Memory B cell (primary cell): ENCODE measurements around the gene SNX3.

Experiments
- ATAC-seq: fragments of 150-1000 bp; cut with Tn5 transposase; 2 replicates; pipeline ENCODE4 v1.10.0; 2021; ENCODE audit warnings: low read depth, mild to moderate bottlenecking, moderate library complexity
- DNase-seq, 2 donors: peaks; one replicate each; pipeline ENCODE4 v3.0.0; 2022; ENCODE audit warnings: low spot score in 2 of 2
- H3K27ac Mint-ChIP-seq: one replicate; pipeline ENCODE4 v1.8.0; 2022; ENCODE audit warnings: mild to moderate bottlenecking, moderate library complexity, mixed read lengths
- H3K27me3 Mint-ChIP-seq: one replicate; pipeline ENCODE4 v1.8.0; 2022; ENCODE audit warnings: mixed read lengths
- H3K36me3 Mint-ChIP-seq: one replicate; pipeline ENCODE4 v1.8.0; 2022; ENCODE audit warnings: mild to moderate bottlenecking, mixed read lengths
- H3K4me1 Mint-ChIP-seq: one replicate; pipeline ENCODE4 v1.8.0; 2022; ENCODE audit warnings: mixed read lengths
- H3K4me3 Mint-ChIP-seq: one replicate; pipeline ENCODE4 v1.8.0; 2022; ENCODE audit warnings: mild to moderate bottlenecking, moderate library complexity, mixed read lengths
- H3K9me3 Mint-ChIP-seq: one replicate; pipeline ENCODE4 v1.8.0; 2022; ENCODE audit warnings: mixed read lengths

The SNX3 gene

DNA sequence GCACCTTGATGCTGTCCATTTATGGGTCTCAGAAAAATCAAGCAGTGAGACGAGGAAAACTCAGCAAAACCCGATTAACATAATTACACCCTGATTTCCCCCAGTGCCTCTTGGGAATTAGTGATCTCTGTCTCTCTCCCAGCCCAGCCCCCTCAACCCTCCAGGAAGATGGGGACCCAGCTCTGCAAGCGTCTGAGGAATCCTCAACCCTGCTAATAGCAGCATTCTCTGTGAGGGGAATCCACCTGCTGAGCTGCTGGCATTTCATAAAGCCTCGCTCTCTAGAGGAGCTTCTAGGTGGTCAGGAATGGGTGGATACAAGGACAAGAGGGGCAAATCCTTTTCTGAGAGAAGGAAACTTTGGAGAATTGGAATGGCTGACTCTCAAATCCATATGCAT is 81.1 kb downstream of the SNX3 start:
- no peaks in the 10 kb centered on the region for H3K36me3 Mint-ChIP-seq
- ATAC-seq: no peak
- no peak overlapping the region for H3K4me3 Mint-ChIP-seq
- peaks cover 2% of the 10 kb centered on the region for H3K4me1 Mint-ChIP-seq
- H3K9me3 Mint-ChIP-seq: no peaks in the 10 kb centered on the region
- DNase-seq: no peak
- peaks cover 22% of the 10 kb centered on the region for H3K27me3 Mint-ChIP-seq
- no peak overlapping the region for H3K27ac Mint-ChIP-seq

DNA sequence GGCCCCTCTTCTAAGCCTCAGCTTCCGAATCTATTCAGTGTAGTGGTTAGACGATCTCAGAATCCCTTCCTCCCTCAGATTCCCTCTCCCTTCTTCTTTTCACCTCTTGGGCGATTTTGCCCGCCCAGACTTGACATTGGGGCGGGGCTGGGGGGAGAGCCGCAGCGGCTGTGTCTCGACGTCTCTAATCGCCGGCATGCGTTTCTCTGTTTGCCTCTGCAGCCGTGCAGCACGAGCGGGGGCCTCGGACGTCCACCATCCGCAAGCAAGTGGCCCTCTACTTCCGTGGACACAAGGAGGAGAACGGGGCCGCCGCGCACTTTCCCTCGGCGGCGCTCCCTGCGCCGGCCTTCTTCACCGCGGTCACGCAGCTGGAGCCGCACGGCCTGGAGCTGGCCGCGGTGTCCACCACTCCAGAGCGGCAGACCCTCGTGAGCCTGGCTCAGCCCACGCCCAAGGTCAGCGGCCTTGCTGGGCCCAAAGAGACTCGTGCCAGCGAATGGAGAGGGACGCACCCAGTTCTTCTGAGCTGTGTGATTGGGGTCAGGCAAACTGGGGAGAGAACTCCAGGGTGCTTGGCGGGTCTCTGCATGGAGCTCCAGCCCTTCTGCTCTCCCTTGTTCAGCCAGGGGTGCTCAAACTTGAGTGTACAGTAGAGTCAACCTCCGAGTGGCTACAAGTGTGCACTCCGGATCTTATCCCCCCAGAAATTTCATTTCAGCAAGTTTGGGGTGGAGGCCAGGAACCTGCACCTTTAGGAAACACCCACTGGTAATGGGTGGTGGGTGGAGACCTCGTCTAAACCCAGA is 84.4 kb downstream of the SNX3 start:
- no peaks in the 10 kb centered on the region for H3K9me3 Mint-ChIP-seq
- DNase-seq: no peak
- H3K36me3 Mint-ChIP-seq: no peaks in the 10 kb centered on the region
- H3K4me3 Mint-ChIP-seq: peak overlapping the region; percentile 73
- H3K4me1 Mint-ChIP-seq: peaks cover 7% of the 10 kb centered on the region
- H3K27me3 Mint-ChIP-seq: peaks cover 35% of the 10 kb centered on the region
- ATAC-seq: no peak
- no peak overlapping the region for H3K27ac Mint-ChIP-seq

DNA sequence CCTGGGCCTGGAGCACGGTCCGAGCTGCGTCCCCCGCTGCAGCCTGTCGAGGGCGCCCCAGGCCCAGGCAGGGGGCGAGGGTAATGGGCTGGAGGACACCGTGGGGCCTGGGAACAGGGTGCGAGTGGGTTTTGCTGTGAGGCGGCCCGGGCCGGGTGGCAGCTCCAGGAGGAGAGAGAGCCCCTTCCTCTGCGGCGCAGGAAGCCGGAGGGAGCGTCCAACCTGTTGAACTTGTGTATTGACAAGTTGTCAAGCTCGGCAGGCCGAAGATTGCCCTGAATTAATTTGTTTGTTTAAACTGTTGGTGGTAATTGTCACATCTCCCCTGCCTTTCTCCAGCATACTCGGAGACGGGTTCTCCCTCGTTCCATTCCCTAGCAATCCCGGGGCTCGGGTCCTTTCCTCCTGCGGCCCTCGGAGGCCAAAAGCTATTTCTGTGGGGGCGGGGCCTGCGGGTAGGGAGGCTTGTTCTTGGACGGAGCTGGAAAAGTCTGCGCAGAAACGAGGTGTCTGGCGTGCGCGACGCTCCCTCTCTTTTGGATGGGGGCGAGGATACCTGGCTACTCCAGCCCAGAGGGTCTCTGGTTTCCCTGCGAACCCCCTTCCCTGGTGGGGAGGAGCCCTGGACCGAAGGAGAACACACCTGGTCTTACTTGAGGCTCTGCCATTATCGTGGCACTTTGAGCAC is 85.1 kb downstream of the SNX3 start:
- no peak for DNase-seq
- H3K9me3 Mint-ChIP-seq: no peaks in the 10 kb centered on the region
- H3K36me3 Mint-ChIP-seq: no peaks in the 10 kb centered on the region
- H3K4me1 Mint-ChIP-seq: peaks cover 9% of the 10 kb centered on the region
- peak overlapping the region; percentile 73 for H3K4me3 Mint-ChIP-seq
- no peak for ATAC-seq
- H3K27ac Mint-ChIP-seq: no peak overlapping the region
- peaks cover 38% of the 10 kb centered on the region for H3K27me3 Mint-ChIP-seq

DNA sequence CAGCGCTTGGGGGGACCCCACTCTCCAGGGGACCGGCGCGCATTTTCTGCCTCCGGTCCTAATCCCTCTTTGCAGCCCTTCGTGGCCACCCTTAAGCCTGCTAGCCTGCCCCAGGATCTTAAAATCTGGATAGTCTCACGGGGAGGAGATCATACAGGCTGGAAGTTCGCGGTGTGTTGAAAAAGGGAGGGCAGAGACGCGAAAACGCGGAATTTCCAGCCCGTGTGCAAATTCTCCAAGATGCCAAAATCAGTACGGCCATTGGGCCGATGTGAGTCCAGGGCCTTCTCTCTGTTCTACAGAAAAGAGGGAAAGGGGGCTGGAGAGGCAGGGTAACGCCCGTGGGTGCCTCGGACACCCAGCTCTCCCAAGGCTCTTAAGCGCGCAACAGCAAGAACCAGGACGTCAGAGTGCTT is 85.7 kb downstream of the SNX3 start:
- no peaks in the 10 kb centered on the region for H3K36me3 Mint-ChIP-seq
- H3K9me3 Mint-ChIP-seq: no peaks in the 10 kb centered on the region
- peak overlapping the region; percentile 37 for H3K4me3 Mint-ChIP-seq
- no peak overlapping the region for H3K27ac Mint-ChIP-seq
- peaks cover 38% of the 10 kb centered on the region for H3K27me3 Mint-ChIP-seq
- DNase-seq: no peak
- no peak for ATAC-seq
- H3K4me1 Mint-ChIP-seq: peaks cover 9% of the 10 kb centered on the region

DNA sequence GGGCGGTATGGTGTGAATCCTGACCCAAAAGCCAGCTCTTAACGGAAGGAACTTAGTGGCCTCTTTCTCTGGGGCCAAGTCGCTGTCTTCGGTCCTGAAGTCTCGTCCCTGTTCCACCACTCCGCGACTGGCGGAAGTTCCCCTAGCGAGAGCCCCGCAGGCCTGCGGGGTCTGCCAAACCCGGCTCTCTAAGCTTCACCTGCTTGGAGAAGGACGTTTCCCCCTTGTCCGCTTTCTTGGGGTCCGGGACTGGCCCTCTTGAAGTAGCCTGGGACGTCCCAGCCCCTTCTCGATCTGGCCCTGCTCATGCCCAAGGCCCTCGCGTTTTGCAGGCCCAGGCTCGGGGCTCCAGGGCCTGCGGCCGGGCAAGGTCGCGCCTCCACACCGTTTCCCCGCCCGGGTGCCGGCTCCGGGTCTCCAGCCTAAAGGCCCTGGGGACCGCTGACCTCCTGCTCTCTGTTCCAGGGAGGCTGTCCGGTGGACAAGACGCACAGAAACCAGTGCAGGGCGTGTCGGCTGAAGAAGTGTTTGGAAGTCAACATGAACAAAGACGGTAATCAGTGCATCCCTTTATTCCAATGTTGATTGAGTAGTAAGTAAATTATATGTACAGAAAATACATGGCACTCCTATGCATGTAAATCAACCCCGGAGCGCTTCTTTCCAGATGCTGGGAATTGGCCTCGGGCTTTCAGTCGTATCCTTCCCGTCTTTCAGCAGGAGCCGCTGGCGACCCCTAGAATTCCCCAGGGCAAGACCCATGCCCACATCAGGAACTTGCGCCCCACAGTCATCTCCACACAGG is 86.3 kb downstream of the SNX3 start:
- DNase-seq (peak in 1 of 2 donors; percentile 39), ATAC-seq (peak; percentile 53)
- Mint-ChIP-seq H3K4me3 (no peak overlapping the region), H3K9me3 (no peaks in the 10 kb centered on the region), H3K27me3 (peaks cover 37% of the 10 kb centered on the region), H3K36me3 (no peaks in the 10 kb centered on the region), H3K27ac (no peak overlapping the region), H3K4me1 (peaks cover 12% of the 10 kb centered on the region)

DNA sequence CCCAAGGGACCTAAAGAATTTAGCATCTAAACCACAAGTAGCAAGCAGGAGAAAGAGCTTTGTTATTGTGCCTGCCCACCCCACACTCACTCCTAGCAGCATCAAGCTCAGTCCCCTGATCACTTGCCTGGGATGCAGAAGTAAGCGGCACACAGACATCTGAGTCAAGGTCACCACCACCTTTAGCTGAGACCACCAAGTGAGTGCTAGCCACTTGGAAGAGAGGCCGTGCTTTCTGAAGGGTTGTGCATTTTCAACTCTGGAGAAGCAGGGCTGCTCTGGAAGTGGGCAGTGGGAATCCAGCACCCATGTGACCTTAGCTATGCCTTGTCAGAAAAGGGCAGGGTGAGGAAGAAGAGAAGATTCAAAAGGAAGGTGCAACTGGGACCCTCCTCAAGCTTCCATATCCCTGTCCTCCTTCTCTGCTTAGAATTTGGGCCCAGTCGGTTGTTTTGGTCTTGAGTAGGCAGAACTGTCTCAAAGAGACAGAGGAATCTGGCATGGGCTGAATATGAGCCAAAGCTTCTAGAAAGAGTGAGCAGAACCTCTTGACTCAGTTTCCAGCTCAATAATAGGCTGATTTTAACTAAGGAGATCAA is 88.8 kb downstream of the SNX3 start:
- DNase-seq (no peak), ATAC-seq (no peak)
- Mint-ChIP-seq H3K36me3 (no peaks in the 10 kb centered on the region), H3K4me3 (no peak overlapping the region), H3K27ac (no peak overlapping the region), H3K27me3 (peaks cover 34% of the 10 kb centered on the region), H3K9me3 (no peaks in the 10 kb centered on the region), H3K4me1 (peaks cover 22% of the 10 kb centered on the region)

DNA sequence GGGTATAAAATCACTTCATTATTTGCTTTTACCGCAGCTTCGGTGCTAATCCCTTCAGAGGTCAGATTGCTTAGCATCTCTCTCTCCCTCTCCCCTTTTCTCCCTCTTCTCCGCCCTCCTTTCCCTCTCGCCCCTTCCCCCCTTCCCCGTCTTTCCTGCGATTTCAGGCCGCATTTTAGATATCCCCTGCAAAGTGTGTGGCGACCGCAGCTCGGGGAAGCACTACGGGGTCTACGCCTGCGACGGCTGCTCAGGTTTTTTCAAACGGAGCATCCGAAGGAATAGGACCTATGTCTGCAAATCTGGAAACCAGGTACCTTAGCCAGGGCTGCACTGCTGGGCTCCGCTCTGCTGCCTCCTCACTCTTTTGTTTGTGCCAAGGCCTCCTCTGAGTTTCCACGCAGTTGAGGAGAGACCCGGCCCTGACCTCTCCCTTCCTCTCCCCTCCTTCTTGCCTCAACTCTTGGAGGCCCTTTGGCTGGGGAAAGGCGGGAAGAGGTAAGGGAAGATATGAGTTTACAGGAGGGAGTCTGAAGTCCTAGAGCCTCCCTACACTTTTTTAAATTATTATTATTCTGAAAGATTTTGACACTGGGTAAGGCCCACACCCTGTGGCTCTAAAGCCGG is 89.4 kb downstream of the SNX3 start:
- no peak overlapping the region for H3K4me3 Mint-ChIP-seq
- H3K36me3 Mint-ChIP-seq: no peaks in the 10 kb centered on the region
- peak overlapping the region; percentile 75 for H3K27ac Mint-ChIP-seq
- peaks cover 33% of the 10 kb centered on the region for H3K27me3 Mint-ChIP-seq
- H3K4me1 Mint-ChIP-seq: peaks cover 22% of the 10 kb centered on the region
- H3K9me3 Mint-ChIP-seq: no peaks in the 10 kb centered on the region
- ATAC-seq (no peak), DNase-seq (no peak)

DNA sequence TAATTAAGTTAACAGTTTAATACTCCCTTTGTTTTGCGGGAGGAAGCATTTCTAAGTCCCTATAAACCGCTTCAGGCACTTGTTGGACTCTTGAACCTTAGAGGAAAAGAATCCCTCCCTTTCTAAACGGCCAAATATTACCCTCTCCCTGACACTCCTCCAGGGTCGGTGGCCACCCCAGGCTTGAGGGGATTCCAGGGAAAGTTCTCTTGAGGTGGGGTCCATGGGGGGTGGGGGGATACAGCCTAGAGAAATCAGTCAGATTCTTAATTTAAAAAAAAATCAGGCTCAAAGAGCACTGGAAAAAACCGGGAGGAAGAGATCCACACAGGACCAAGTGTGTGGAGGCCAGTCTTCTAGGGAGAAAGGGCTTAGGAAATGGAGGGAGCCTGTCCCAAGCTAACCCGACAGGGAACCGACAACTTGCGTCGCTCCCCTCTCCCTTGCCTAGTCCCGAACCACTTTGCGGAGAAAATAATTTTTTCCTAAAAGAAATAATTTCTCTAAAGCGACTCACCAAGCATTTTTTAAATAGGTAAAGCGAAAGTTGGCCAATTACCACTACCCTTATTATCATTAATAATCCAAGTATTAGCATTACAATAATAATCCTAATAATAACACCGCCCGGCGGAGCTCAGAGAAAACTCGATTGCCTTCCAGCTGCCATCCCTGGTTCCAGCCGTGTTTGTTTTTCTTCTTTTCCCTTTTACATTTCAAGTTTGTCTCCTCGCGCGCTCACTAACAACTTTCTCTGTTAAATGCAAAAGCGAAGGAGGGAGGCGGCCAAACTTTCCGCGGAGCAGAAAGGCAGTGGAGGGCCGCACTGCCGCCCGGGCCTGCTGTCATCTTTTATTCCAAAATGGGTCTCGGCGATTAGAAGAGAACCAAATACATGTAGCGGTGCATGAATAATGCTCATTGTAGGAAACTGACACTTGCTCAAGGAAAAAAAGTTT is 90.2 kb downstream of the SNX3 start:
- Mint-ChIP-seq H3K4me1 (peaks cover 26% of the 10 kb centered on the region), H3K9me3 (peaks cover 1% of the 10 kb centered on the region), H3K4me3 (no peak overlapping the region), H3K36me3 (no peaks in the 10 kb centered on the region), H3K27me3 (peaks cover 37% of the 10 kb centered on the region), H3K27ac (peak overlapping the region; percentile 75)
- no peak for DNase-seq
- no peak for ATAC-seq

DNA sequence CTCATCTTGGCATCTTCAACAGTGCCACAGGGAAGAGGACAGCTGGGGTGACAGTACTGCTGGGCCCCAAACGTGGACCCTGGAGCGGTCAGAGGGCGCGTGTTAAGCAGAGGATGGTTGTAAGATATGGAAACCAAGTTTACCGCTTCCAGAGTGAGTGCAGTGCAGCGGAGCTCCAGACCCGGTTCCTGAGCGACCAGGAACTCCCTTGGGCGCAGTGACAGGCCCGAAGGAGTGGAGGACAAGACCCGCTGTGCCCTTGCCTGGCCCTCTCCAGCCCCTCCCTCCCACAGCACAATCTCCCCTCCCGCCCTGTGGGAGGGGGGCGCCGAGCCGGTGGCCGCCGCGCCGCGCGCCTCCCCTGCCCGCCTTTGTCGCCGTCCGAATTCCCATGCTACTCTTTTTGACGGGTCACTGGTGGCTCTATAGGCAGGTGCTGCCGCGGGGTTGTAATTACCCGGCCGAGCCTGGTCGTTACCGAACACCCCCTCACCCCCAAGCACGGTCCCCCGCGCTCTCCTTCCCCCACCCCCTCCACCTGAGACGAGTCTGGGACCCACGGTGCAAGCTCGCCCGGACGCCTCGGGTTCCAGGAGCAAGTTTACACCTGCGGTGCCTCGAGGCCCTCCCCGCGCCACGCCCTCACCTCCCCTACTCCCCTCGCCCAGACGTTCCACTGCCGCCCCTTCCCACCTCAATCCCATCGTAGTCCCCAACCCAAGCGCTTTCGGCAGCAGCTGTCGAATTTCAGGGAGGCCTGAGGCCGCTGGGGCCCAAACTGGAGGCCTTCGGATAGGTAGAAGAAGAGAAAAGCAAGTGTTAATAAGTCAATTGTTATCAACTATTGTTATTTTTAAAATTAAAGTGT is 91.1 kb downstream of the SNX3 start:
- Mint-ChIP-seq H3K27me3 (peaks cover 33% of the 10 kb centered on the region), H3K27ac (peak overlapping the region; percentile 24), H3K4me1 (peaks cover 26% of the 10 kb centered on the region), H3K36me3 (no peaks in the 10 kb centered on the region), H3K9me3 (peaks cover 2% of the 10 kb centered on the region), H3K4me3 (peak overlapping the region; percentile 62)
- ATAC-seq (no peak), DNase-seq (peak in 1 of 2 donors; percentile 32)

DNA sequence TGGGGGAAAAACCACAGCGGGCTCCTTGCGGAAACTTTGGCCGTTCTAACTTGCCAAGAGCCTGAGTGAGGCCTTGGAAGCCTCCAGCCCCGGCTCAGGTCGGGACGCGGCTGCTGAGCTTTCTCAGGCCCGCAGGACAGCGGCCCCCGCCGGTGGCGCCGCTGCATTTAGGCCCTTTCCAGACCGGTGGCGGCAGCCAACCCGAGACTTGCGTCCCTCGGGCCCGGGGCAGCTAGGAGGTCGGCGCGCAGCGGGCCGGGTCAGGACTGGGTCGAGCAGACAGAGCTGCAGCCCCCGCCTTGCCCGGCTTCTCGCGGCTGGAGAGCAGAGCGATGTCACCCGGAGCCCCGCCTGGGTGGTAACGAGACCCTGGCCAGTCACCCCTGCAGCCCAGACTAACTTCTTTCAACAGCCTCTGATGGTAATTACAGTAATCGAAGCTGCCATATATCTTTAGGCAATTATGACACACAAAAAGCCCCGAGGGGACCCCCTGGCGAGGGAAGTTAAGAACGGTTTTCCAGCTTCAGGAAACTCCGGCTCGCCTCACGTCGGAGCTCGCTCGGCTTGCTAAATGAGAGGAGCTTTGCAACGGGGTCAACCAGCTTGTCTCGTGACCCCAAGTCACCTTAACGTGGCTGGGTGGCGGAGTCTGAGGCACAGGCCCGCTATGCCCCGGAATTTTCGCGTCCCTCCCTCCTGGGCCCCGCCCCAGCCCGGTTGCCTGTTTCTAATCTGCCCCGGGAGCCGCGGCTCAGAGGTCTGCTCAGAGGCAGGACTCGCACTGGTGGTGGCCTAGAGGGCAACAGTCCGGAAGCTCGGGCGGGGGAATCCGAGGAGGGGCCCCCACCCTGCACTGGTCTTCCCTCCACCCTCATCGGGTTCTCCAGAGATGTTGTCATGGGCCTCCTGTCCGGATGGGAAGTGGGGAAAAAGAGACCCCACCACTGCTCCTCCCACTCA is 92.1 kb downstream of the SNX3 start:
- DNase-seq (peak in 1 of 2 donors; percentile 60), ATAC-seq (peak; percentile 67)
- Mint-ChIP-seq H3K27ac (no peak overlapping the region), H3K36me3 (no peaks in the 10 kb centered on the region), H3K4me1 (peaks cover 24% of the 10 kb centered on the region), H3K9me3 (peaks cover 2% of the 10 kb centered on the region), H3K27me3 (peaks cover 34% of the 10 kb centered on the region), H3K4me3 (peak overlapping the region; percentile 62)

DNA sequence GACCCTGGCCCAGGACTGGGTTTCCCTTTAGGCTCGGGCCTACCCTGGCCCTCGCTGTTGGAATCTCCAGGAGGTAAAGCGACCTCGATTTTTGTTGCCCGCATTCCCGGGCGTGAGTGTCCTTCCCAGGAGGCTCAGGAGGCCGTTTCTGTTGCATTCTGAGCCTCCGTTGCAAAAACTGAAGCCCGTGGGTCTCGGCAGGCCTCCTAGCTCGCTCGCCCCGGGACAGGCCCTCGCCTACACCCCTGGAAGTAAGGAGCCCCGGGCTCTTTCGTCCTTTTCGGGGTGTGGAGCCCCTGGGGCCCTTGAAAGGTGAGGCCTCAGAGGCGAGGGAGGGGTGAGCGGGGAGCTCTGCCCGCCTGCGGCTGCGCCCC is 92.8 kb downstream of the SNX3 start:
- H3K4me1 Mint-ChIP-seq: peaks cover 28% of the 10 kb centered on the region
- ATAC-seq: peak; percentile 22

More for the DNA sequence above, 92.8 kb downstream of the SNX3 start:
- Mint-ChIP-seq H3K27ac (peak overlapping the region; percentile 77), H3K9me3 (peaks cover 2% of the 10 kb centered on the region), H3K27me3 (peaks cover 37% of the 10 kb centered on the region), H3K36me3 (no peaks in the 10 kb centered on the region), H3K4me3 (peak overlapping the region; percentile 50)
- no peak for DNase-seq
